GM18499 (cell line): Measurements from ENCODE around the gene KCNK5.

ENCODE experiments used
- ATAC-seq: cut with Tn5 transposase; IDR thresholded peaks from one replicate; pipeline ENCODE4 v1.9.1; 2021; ENCODE audit warnings: moderate number of reproducible peaks; ENCODE audit not compliant: insufficient read depth, unreplicated experiment

The KCNK5 gene, protein sequence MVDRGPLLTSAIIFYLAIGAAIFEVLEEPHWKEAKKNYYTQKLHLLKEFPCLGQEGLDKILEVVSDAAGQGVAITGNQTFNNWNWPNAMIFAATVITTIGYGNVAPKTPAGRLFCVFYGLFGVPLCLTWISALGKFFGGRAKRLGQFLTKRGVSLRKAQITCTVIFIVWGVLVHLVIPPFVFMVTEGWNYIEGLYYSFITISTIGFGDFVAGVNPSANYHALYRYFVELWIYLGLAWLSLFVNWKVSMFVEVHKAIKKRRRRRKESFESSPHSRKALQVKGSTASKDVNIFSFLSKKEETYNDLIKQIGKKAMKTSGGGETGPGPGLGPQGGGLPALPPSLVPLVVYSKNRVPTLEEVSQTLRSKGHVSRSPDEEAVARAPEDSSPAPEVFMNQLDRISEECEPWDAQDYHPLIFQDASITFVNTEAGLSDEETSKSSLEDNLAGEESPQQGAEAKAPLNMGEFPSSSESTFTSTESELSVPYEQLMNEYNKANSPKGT

DNA sequence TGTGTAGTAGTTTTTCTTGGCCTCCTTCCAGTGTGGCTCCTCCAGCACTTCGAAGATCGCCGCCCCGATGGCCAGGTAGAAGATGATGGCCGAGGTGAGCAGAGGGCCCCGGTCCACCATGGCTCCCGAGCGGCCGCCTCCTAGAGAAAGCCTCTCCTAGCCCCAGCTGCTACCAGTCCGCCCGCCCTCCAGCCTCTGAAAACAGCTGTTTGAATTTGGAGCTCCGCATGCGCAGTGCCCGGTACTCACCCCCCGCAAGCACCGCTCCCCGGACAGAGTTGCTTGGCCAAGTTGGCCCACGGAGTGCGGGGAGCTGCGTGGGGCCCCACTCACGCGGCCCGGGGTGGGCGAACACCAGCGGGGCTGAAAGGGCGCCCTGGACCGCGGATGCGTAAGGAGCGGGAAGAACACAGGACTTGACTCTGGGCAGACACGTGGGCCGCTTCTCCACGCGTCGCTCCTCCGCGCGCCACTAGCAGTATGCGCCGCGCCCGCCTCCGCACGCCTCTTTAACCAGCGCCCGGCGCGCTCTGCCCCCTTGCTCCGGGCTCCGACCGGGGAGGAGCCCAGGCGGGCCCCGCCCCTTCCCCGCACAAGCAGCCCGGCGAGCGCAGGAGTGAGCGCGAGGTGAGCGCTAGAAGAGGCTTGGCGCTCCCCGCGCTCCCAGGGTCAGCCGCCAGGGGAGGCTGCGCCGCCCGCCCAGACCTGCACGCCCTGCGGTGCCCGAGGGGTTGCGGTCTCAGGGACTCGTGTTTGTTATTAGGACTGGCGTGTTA, at the start of gene KCNK5:
Gene KCNK5, minus strand, starts transcription at position 484 of the 776 bp plus-strand sequence. Its CDS starts 364 bp downstream, at position 120.
- no peak for ATAC-seq

DNA sequence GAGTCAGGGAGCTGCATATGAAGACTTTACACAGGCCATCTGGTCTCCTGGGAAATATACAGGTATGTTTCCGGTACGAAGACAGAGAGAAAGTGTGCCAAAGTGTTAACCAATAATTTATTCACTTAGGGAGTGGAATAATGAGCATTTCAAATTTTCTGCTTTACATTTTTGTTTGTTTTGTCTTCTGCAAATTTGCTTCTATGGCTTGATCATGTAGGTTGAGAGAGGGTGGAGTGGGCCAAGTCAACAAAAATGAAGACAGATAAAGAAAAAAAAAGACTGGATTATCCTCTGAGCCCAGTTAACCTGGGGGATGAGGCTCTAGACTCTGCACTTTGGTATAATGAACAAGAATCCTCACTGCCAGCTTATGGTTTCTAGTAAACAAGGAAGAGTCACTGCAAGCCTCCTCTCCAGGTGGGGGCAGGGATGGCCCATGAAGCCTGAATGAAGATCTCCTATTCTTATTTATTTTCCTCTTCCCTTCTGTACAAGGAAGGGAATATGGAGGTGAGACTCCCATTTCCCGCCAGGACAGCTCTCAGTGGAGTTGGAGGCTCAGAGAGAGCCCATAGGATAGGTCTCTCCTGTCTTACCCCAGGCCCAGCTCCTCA, 47.2 kb upstream of the KCNK5 start:
- ATAC-seq = no peak

DNA sequence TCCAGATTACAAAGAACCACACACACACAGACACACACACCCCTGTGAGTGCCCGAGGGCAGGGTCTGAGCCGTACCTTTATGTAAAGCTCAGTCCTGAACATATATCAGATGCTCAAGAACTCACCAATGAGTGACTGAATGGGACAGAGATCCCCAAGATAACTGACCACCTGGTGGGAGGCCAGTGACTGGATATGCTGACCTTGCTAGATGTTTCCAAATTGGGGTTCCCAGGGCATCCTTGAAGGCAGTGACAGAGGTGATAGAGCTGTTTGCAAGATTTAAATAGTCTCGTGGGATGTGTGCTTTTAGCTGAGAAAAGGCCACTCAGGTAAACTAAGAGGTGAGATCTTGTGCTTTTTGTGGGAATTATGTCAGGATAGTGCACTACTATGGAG, 45.6 kb upstream of the KCNK5 start:
- no peak for ATAC-seq

DNA sequence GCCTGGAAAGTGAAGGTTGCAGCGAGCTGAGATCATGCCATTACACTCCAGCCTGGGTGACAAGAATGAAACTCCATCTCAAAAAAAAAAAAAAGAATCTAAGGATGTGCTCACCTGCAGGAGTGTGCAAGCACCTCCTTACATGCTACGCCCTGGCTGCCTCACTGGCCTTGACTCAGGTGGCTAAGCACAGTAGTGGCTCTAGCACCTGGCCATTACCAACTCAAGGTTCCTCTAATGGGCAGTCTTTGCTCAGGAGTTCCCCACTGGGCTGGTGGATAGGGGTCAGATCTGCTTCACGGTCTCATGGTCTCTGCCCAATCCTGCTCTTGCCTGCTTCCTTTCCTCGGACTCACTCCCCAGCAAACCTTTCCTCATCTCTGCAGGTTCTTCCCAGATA, 45.2 kb upstream of the KCNK5 start:
- ATAC-seq = no peak

DNA sequence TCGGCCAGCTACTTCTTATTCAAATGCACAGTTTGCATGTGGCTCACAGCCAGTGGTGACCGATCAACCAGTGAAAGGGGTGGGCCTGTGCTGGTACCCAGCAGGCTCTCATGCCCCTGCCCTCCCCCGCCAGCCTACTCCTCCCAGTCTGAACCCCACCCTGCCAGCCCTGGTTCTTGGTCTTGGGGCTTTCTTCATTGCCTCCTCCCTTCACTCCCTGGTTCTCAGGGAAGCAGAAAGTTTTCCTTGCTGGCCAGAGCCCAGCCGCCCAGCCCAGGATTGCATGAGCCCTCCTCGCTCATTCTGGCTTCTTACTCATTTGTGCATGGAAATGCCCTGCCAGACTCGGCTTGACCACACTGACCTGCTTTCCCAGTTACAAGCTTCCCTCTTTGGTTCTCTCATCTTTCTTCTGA, 44.1 kb upstream of the KCNK5 start:
- ATAC-seq = no peak

DNA sequence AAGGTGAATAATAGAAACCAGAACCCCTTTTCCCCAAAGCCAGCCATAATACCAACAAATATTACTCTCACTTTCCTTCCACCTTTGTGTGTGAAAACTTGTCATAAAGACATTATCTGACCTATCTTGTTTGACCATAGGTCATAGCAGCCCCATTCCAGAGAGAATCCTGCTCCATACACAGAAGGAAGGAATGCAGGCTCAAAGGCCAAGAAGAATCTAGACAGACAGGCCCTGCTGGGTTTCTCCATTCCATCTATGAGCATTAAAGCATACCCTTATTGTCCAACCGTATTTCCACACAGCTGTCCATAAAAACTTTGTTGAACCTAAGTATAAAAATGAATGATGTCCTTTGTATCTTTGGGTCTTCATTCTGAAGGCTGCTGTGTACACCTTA, 40.7 kb upstream of the KCNK5 start:
- no peak for ATAC-seq

DNA sequence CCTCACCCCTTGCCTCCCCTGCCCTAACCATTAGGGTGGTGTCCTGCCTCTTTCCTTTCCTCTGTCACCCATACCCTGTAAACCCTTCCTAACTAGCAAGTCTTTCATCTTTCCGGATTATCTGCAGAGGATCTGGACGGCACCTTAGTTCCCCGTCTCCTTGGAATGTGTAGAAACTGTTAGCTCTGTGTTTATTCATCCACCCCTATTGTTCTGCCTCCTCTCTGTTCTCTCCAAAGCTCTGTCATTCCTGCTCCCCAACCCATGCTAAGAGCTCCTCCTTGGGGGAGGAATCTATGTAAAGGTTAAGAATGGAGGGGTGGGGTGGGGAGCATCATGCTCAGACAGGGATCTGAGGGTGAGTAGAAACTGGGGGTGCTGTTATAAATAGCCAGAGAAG, 39.4 kb upstream of the KCNK5 start:
- ATAC-seq = no peak

DNA sequence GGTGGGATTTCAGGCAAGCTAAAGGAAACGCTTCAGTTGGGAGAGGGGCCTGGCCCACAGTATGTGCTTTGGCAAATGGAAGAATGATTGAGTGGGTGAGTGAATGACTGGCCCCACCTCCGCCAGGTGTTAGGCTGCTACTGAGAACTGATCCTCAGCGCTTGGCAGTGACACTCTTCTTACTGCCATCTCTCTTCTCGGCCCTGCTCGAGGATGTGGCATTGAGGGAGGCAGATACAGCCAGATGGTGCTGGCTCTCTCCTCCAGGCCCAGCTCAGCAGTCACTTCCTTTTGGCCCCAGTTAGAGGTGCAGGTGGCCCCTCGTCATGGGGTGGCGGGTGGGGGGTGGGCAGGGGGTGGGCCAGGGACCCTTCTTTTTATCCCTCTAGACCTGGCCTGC, 38.9 kb upstream of the KCNK5 start:
- no peak for ATAC-seq

DNA sequence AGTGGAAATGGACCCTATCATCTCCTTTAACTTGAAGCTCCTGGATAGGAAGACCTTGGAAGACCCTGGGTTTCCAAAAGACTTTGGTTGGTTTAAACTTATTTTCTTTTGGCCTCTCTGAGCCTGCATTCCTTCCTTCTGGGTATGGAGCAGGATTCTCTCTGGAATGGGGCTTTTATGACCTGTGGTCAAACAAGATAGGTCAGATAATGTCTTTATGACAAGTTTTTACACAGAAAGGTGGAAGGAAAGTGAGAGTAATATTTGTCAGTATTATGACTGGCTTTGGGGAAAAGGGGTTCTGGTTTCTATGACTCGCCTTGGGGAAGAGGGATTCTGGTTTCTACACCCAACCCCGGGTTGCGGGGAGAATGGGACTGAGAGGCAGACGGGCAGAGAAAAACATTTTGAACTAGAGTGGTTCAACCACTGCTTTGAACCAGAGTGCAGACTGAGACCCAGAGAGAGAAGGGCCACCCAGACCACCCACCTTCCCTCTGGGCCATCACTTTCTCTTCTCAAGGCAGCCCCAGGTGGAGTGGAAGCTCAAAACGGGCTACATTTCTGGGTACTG, 37.6 kb upstream of the KCNK5 start:
- no peak for ATAC-seq

DNA sequence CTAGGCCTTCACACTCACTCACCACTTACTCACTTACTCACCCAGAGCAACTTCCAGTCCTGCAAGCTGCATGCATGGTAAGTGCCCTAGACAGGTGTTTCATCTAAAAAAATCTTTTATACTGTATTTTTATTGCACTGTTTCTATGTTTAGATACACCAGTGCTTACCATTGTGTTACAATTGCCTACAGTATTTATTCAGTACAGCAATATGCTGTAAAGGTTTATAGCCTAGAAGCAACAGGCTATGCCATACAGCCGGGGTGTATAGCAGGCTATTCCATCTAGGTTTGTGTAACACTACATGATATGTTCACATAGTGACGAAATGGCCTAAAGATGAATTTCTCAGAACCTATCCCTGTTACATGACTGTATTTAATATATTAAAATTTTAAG, 37.1 kb upstream of the KCNK5 start:
- ATAC-seq = no peak

DNA sequence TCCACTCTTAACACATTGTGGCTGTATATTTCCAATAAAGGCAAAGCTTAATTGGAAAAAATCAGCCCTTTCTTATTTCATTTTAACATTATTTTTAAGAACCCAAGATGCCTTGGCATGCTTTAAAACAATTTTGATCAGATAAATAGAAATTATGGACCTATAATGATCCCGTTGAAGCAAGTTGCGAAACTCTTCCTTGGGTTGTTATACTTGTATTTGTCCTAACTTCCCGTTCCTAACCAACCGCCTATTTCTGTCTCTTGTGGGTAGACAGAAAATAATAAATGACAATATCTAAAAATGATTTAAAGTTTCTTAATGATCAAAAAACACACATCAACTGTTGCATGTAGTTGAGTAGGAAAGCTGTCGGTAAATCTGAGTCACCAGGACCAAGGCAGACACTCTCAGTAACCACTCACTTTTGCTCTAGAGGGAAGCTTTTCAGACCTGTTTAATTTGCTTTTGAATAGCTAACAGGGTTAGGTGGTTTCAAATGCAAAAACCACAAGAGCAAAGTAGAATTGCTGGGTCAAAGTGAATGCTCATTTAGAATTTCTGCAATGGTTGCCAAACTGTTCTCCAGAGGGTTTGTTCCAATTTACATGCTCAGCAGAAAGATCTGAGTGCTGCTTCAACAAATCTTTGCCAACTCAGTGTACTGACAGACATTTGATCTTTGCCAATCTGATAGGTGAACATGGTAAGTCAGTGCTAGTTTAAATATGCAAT, 34.2 kb upstream of the KCNK5 start:
- no peak for ATAC-seq

DNA sequence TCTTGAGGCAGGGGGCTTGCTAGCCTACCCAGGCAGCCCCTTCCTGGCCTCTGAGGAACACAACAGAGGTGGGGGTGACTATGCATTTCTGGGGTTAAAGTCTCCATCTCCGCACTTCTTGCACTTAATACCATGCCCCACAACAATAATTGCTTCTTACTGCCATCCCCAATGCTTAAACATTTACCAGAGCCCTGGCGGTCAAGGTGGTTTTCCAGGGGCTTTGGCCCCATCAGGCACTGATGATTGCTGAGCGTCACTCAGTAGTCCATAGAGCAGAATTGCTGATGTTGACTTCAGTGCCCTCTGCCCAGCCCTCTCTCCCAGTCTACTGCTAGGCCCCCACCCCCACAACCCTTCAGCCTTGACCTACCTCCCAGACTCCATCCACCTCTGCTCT, 32.5 kb upstream of the KCNK5 start:
- no peak for ATAC-seq

DNA sequence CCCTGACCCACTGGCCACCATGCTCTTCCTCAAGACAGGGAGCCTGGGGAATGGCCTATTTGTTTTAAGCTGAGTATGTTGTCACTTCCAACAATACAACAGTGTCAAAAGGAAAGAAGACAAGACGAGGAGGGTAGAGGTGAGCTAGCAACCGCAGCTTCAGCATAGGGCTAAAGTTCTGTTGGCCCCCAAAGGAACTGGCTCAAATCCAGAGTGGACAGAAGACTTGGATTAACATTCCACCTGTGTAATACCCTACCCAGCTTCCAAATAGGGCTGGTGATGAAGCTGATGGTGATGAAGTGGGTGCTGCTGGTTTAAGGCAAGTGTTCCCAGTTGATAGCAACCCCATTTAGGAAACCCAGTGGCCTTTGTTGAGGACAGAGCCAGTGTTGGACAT, 31.7 kb upstream of the KCNK5 start:
- ATAC-seq = no peak

DNA sequence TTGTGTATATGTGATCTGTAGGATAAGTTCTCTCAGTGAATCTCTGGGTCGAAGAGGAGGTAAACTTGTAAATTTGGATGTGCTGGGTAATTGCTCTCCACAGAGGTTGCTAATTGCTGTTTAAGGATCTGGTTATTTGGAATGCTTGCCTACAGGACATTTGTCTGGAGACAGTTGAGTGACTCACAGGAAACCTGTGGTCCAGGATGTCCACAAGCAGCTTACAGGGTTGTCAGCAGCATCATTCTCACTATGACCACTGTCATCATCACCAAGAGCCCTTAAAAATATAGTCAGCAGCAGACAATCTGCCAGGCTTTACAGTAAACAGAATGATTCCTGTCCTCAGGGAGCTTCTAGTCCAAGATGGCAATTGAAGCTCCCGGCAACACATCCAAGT, 31.2 kb upstream of the KCNK5 start:
- ATAC-seq = no peak

DNA sequence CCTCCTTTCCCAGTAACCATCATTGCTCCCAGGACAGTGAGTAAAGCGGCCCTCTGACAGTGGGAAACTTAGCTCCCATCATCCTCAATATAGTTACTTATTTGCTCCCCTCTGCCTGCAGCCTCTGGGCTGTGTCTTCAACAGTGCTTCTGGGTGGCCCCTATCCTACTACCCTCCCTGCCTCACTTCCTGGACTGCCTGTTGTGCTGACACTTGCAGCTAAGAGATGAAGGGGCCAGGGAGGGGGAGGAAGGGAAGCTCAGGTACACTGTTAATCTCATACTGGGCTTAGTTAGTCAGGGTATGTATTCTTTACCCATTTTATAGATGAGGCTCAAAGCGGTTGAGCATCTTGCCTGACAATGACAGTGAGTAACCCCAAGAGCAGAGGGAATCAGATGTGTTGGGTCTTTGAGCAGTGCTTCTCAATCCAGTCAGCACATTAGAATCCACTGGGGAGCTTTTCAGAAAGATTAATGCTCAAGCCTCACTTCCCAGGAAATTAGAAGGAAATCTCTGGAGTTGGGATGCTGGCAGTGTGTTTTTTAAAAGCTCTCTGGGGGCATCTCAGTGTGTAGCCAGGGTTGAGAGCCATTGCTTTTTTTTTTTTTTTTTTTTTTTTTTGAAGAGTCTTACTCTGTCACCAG, 27.1 kb upstream of the KCNK5 start:
- ATAC-seq = no peak

DNA sequence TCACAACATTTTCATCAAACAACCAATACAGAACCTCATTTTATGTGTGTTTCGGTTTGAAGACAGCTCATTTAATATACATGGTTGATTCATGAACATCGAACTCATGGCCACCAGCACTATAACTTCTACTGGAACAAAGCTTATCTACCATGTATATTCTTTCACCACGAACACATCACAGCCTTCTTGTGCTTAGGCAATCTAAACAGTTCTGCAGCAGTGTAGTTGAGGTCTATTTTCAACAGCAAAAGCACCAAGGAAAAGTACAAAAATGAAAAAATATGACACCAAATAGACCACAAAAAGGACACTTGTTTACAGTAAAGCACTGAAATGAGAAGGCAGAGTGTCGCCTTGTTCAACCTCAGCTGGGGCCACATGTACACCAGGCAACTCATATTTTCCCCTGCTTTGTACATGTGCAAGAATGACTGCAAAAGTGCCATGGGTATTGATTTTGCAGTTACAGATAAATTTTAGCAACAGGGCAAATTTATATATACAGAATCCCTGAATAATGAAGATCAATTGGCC, 25.8 kb upstream of the KCNK5 start:
- no peak for ATAC-seq

DNA sequence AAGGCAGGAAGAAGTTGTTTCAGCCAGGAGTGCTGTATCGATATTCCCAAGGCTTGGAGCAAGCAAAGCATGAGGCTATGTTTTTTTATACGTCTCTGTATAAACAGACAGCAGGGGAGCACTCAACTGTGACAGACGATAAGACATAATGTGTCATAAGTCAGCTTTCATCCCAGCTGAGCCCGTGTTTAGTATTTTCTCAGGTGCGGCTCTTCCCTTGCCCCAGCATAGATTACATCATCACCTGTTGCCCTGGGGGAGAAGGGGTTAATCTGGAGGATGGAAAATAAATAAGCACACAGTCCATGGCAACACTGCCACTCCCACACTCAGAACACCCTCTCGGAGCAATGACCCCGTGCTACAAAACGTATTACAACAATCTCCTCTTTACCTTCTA, 22.1 kb upstream of the KCNK5 start:
- no peak for ATAC-seq

DNA sequence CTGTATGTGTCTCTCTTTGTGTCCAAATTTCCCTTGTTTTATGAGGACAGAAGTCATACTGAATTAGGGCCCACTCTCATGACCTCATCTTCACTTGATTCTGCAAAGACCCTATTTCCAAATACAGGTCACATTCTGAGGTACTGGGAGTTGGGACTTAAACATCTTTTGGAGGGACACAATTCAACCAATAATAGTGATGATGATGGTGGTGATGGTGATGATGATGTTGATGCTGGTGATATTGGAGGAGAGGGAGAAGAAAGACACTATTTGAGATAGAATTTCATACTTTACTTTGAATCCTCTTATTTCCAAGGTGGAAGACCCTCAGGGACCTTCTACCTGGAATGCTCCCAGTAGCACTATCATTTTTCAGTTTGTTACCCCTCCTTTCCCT, 21.2 kb upstream of the KCNK5 start:
- no peak for ATAC-seq

DNA sequence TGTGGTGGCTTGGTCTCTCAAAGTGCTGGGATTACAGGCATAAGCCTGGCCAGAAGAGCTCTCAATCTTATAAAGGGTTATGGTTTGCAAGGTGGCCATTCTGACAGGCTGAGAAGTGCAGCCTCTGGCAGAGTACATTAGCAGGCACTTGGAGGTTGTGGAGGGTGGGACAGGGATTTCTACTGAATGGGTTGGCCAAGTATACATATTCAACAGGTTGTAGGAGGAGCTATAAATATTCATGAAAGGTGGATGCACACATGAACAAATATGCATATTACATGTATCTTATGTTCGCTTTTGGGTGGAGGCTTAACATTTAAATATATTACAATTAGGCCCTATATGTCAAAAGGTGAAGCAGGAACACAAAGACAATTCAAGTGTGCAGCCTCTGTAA, 20.0 kb upstream of the KCNK5 start:
- ATAC-seq = no peak
